Heart right ventricle (tissue), 16 donors: Measurements from ENCODE around the gene MYO1H. TPM values are rescaled to one million over a fixed set of nuclear protein-coding genes. Genes with fewer than 3 reads are reported as not detected.
"Not testable (repeated sequence)": the region's sequence is repeated elsewhere in the genome, so short reads cannot be mapped to it uniquely, and the experiment has no call there.

Experiments
- ATAC-seq, 8 donors: fragments of 200-7000 bp; cut with Tn5 transposase; one replicate each; pipeline ENCODE4 v1.9.1; 2020; ENCODE audit warnings: mild to moderate bottlenecking in 8 of 8, moderate library complexity in 8 of 8, moderate number of reproducible peaks in 1 of 8
- DNase-seq, 2 donors: peaks; one replicate each; pipeline ENCODE4 v3.0.0-alpha.2; 2020
- H3K27ac ChIP-seq, 10 donors: fragments of 200-600 bp; sonication (generic) in 2 of 10; one replicate each; pipeline versions ENCODE4 v1.5.0 to v1.8.0; 2020 to 2022; ENCODE audit warnings: mild to moderate bottlenecking in 3 of 10
- H3K27me3 ChIP-seq, 7 donors: fragments of 200-600 bp; one replicate each; pipeline ENCODE4 v1.8.0; 2021 to 2022; ENCODE audit warnings: mild to moderate bottlenecking in 2 of 7
- H3K36me3 ChIP-seq, 9 donors: fragments of 200-600 bp; sonication (generic) in 1 of 9; one replicate each; pipeline versions ENCODE4 v1.5.0 to v1.8.0; 2020 to 2022; ENCODE audit warnings: mild to moderate bottlenecking in 2 of 9
- H3K4me1 ChIP-seq, 9 donors: fragments of 200-600 bp; sonication (generic) in 1 of 9; one replicate each; pipeline versions ENCODE4 v1.5.0 to v1.8.0; 2020 to 2022; ENCODE audit warnings: mild to moderate bottlenecking in 4 of 9
- H3K4me3 ChIP-seq, 10 donors: fragments of 200-600 bp; sonication (generic) in 2 of 10; one replicate each; pipeline versions ENCODE4 v1.5.0 to v1.8.0; 2020 to 2022; ENCODE audit warnings: mild to moderate bottlenecking in 7 of 10, moderate library complexity in 2 of 10
- H3K9me3 ChIP-seq, 11 donors: fragments of 200-600 bp in 10 of 11; sonication (generic) in 2 of 11; one replicate each; pipeline versions ENCODE4 v1.5.0 to v1.8.0; 2013 to 2022; ENCODE audit warnings: mild to moderate bottlenecking in 2 of 11, control low read depth in 1 of 11, moderate library complexity in 1 of 11
- CTCF ChIP-seq, 9 donors: fragments of 200-600 bp; sonication (generic) in 2 of 9; IDR thresholded peaks; one replicate each; pipeline versions ENCODE4 v1.5.0 to v1.8.0; 2021 to 2022; ENCODE audit warnings: antibody characterized with exemption in 9 of 9, mild to moderate bottlenecking in 5 of 9, moderate library complexity in 1 of 9
- WGBS, 2 donors: extraction: QIAGEN DNeasy Blood & Tissue Kit; methylation state at CpG; one replicate each; pipeline ENCODE4 v1.1.7; 2013; ENCODE audit warnings: inconsistent platforms in 1 of 2; 5-methylcytosine and 5-hydroxymethylcytosine counted together
- intact Hi-C, 10 donors: fragments of 100-400 bp; cut with DNase I; formaldehyde crosslinking; loops; one replicate each; pipeline versions ENCODE4 v1.11.1 to v1.14.2; 2022
- polyA plus RNA-seq, 2 donors: library from polyadenylated mRNA; stranded (reverse); fragments of 200-250 nt; gene quantifications; one replicate each; pipeline ENCODE4 v1.2.3, GENCODE V29; 2013
- total RNA-seq, 10 donors: library from RNA; stranded (reverse); fragmentation: NEBNext Ultra II Directional in 3 of 10; extraction: Animal tissue kit (Norgen Biotek cat#: 25700) in 3 of 10; gene quantifications; one replicate each; pipeline versions ENCODE4 v1.2.1 to v1.2.4, GENCODE V29; 2021 to 2023
- donor health status: Arrhythmogenic right ventricular cardiomyopathy.
- donor health status: ischemic (EF 13 %, LVEDD 7.1; RV severe dilation, severe dysfunction).
- donor health status: healthy with polysubstance abuse.
- donor health status: DM: no; HTN: yes; CAD: no.
- donor health status: DM: no; HTN: no; CAD: no.
- donor health status: ischemic (EF 25% LVEDD 6.9; RV normal size, moderate dysfunction).
- donor health status: ischemic (EF 25% LVEDD 5.7; RV mildly dilated, moderate dysfunction).
- donor health status: healthy.
- donor health status: DM: yes; HTN: yes; CAD: no.
- donor health status: Ischemic cardiomyopathy.
- donor health status: ischemic (EF 35%, LVEDD 5.7; RV mildly dilated, moderate dysfunction).
- donor health status: nonischemic (EF 11% LVEDD 7.7; RV severe dilation, severe dysfunction).
- donor health status: DM: yes; HTN: yes; CAD: no.
- donor health status: PGD.
- donor health status: ischemic (EF 29% LVEDD 5.4; RV normal size, mild dysfunction).
- donor health status: nonischemic (EF 23%, LVEDD 6.1; RV moderate dilation, normal function).

Gene MYO1H
- total and polyA plus RNA-seq, 12 donors = 0.07 to 1.3 (median 0.51) TPM; not detected in 4

GRCh38 chr12:109393437-109394345 lies 46.0 kb downstream of the MYO1H start:
- Histone ChIP-seq H3K4me1 (no peaks in the 10 kb centered on the region), H3K4me3 (no peak overlapping the region), H3K9me3 (no peaks in the 10 kb centered on the region), H3K27ac (no peak overlapping the region), H3K36me3 (no peaks in the 10 kb centered on the region), H3K27me3 (peaks cover 0 to 11% (median 0%) of the 10 kb centered on the region in 7 donors)
- WGBS, 2 donors = 48 to 51% methylated on average over 8 of the region's 8 CpGs
- TF ChIP-seq CTCF (IDR thresholded peaks at IDR 0.05) = peak; percentile 74 to 94 (median 89)
- intact Hi-C loops = loop anchor here in 2 of 10 donors (2.0 kb wide), 2 partner anchors 129 to 131 kb away; no protein-coding TSS in a partner anchor
- DNase-seq = peak in 1 of 2 donors; percentile 11
- peak in 5 of 8 donors; percentile 28 to 67 (median 61) for ATAC-seq

- WGBS, 2 donors = 85 to 90% methylated on average over 5 of the region's 5 CpGs
- no peak overlapping the region for H3K4me3 ChIP-seq
- intact Hi-C loops = no loop called here
- TF ChIP-seq CTCF (IDR thresholded peaks at IDR 0.05) = no peak
- no peaks in the 10 kb centered on the region for H3K36me3 ChIP-seq
- no peak for DNase-seq
- ATAC-seq = no peak
- H3K9me3 ChIP-seq = no peaks in the 10 kb centered on the region
- H3K4me1 ChIP-seq = no peaks in the 10 kb centered on the region
- no peak overlapping the region for H3K27ac ChIP-seq
- peaks cover 0 to 11% (median 0%) of the 10 kb centered on the region in 7 donors for H3K27me3 ChIP-seq
Measured at GRCh38 chr12:109394891-109395290, 47.2 kb downstream of the MYO1H start.

- H3K27ac ChIP-seq, DNase-seq, H3K36me3 ChIP-seq, H3K4me3 ChIP-seq, H3K4me1 ChIP-seq, intact Hi-C loops, H3K9me3 ChIP-seq, ATAC-seq: not testable (repeated sequence)
- H3K27me3 ChIP-seq = peaks cover 0 to 16% (median 8%) of the 10 kb centered on the region in 7 donors
- WGBS, 2 donors = 97 to 99% methylated on average over 2 of the region's 2 CpGs
Measured at GRCh38 chr12:109404841-109405240, 57.1 kb downstream of the MYO1H start.

- peaks cover 0 to 12% (median 4%) of the 10 kb centered on the region in 7 donors for H3K27me3 ChIP-seq
- ATAC-seq, intact Hi-C loops, H3K4me1 ChIP-seq, H3K9me3 ChIP-seq, H3K27ac ChIP-seq, H3K36me3 ChIP-seq, H3K4me3 ChIP-seq, DNase-seq: not testable (repeated sequence)
- 92 to 100% methylated on average over 4 of the region's 4 CpGs for WGBS, 2 donors
Measured at GRCh38 chr12:109406147-109406546, 58.4 kb downstream of the MYO1H start.

GRCh38 chr12:109418848-109419480 lies 71.3 kb downstream of the MYO1H start:
- peaks cover 0 to 34% (median 5%) of the 10 kb centered on the region in 7 donors for H3K27me3 ChIP-seq
- 35 to 66% methylated on average over 4 of the region's 4 CpGs for WGBS, 2 donors
- no peak overlapping the region for H3K27ac ChIP-seq
- TF ChIP-seq CTCF (IDR thresholded peaks at IDR 0.05) = no peak
- DNase-seq = no peak
- ATAC-seq = no peak
- no peaks in the 10 kb centered on the region for H3K9me3 ChIP-seq
- H3K4me1 ChIP-seq = no peaks in the 10 kb centered on the region
- no peaks in the 10 kb centered on the region for H3K36me3 ChIP-seq
- intact Hi-C loops = no loop called here
- H3K4me3 ChIP-seq = no peak overlapping the region
